ENCODE results near the gene IRF2BP1.
A peak's percentile ranks its signal among the peaks of the same experiment; 100 is the strongest.

The IRF2BP1 gene, protein sequence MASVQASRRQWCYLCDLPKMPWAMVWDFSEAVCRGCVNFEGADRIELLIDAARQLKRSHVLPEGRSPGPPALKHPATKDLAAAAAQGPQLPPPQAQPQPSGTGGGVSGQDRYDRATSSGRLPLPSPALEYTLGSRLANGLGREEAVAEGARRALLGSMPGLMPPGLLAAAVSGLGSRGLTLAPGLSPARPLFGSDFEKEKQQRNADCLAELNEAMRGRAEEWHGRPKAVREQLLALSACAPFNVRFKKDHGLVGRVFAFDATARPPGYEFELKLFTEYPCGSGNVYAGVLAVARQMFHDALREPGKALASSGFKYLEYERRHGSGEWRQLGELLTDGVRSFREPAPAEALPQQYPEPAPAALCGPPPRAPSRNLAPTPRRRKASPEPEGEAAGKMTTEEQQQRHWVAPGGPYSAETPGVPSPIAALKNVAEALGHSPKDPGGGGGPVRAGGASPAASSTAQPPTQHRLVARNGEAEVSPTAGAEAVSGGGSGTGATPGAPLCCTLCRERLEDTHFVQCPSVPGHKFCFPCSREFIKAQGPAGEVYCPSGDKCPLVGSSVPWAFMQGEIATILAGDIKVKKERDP

DNA sequence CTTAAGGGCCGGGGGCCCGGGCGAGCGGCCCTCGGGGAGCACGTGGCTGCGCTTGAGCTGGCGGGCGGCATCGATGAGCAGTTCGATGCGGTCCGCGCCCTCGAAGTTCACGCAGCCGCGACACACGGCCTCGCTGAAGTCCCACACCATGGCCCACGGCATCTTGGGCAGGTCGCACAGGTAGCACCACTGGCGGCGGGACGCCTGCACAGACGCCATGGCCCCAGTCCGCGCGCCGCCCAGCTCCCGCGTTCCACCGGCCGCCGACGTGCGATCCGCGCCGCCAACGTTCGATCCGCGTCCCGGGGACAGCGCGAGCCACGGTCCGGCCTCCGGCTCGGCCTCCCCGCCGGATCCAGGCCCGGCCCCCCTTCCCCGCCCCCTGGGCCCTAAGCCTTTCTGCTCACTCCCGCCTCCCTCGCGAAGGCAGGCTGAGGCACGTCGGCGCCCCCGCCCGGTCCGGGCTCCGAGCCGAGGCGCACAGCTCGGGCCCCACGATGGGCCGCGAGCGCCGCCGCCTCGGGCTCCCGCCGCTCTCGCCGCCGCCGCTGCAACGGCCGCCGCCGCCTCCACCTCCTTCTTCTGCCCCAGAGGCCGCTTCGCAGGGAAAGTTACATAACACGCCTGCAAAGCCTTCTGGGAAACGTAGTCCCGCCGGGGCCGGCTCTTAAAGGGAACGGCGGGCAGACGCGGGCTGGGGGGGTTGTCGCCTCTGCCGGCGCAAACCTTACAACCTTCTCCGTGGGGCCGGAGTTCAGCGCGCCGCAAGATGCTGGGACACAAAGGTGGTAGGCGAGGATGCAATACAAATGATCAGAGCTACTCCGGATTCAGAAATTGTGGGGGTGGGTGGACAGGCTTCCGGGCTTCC lies at the start of gene IRF2BP1:
TSS of gene IRF2BP1 (minus strand) at position 586 of the 871 bp plus-strand sequence. CDS start at position 219, 367 bp downstream.
- peak; percentile 77 for DNase-seq

DNA sequence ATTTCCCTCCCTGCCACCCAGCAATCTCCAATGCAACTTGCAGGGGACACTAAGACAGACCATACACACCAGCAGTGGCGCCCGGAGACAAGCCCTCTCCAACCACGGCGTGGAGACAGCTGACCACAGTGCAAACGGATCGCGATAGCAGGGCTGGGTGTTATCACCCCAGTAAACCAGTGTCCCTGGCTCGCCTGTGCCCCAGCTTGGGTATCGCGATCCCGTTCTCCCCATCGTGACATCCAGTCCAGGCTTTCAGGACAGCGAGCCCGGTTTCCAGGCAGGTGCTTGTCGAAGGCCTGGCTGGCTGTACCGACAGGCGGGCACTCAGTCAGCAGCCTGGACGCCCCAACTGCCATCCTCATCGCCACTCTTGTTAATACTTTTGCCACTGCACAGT lies 49.3 kb upstream of the IRF2BP1 start:
- DNase-seq: no peak

DNA sequence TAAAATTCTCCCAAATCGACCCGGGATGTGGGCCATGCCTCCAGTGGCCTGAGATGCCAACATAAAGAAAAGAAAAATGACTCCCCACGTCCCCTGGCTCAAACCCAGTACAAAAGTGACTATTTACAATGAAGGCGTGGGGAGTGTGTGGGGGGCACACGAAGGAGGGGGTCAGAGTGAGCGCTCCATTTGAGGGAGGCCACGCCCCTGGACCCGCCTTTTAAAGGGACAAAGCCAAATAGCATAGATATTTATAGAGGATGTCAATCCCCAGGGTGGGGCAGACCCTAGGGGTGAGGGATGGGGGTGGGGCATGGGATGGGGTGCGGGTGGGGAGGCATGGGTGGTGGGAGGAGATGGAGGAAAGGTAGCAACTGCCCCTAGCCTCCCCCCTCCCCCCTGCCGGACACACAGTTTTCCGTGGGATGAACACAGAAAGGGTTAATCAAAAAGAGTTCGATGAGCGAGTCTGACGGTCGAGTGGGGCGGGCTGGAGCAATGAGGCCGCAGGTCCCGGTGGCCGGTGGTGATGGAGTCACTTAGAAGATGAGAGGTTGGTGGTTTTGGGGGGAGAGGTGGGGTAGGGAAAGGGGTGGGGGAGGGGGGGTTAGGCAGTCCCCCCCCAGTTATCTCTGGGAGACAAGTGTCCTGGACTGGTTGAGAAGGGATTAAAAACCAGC lies 48.8 kb upstream of the IRF2BP1 start:
- DNase-seq: no peak

DNA sequence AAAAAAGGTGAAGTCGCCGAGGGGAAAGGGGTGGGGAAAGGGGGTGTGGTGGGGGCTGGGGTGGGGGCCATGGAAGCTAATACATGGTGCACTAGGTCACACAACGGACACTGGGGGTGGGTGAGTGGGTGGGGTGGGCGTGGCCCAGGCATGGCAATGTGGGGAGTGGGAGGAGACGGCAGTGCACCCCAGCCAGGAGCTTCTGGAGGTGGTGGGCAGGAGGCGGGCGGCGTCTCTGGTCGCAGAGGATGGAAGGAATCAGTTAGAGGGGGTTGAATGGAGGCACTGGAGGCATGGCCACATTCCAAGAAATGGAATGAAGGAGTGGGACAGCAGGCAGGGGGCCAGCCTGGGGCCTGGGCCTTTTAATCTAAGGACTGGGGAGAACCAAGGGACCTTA lies 47.8 kb upstream of the IRF2BP1 start:
- no peak for DNase-seq

DNA sequence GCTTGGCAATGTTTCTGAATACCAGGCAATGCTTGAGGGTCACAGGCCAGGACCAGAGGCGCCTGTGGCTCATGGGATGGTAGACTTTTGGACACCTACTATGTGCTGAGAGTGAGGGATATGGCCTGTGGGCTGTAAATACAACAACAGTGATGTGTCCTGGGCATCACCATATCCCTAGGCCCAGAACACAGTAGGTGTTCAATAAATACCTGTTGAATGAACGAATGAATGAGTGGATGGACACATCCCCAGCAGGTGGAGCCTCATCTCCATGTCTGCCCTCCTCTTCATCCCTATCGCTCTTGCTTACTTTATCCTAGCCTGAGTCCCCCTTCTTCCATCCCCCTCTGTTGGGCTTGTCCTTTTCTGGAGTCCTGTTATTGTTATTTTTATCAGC lies 45.1 kb upstream of the IRF2BP1 start:
- DNase-seq: no peak

DNA sequence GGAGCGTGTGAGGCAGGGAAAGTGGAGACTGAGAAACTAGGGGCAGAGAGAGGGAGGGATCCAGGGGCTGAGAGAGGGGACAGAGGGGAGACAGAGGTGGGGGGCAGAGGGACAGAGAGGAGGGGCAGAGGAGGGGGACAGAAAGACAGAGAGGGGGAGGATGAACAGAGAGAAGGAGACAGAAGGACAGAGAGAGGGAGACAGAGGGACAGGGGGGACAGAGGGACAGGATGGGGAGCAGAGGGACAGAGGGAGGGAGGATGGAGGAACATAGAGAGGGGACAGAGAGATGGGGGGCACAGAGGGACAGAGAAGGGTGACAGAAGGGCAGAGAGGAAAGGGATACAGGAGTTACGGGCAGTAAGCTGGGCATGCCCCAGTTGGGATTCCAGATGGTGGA lies 43.3 kb upstream of the IRF2BP1 start:
- no peak for DNase-seq

DNA sequence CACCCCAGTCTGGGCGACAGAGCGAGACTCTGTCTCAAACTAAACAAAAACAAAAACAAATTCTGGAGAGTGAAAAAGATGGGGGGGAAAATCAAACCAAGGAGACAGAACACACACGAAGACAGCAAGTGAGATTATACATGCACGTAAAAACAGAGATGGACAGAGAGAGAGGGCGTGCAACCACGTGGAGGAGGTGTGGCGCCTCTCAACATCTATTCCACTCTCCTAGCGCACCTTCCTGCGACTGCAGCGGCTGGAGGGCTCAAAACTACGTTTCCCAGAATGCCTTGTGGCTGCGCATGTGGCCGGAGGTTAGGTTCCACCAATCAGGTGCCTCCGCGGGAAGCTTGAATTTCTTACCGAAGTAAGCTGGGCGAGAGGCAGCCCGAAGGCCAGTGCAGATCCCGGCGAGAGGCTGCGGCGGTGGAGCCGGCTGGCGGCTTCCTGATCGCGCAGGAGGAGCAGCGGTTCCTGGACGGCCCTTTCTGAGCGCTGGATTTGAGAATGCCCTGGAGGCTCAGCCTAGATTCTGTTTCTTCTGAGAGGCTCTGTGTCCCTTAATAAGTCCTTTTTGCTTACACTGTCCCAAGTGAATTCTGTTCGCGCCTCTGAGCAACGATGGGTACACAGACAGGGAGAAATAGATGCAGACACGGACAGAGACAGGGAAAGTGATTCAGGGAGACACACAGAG lies 41.8 kb upstream of the IRF2BP1 start:
- DNase-seq: peak; percentile 81

DNA sequence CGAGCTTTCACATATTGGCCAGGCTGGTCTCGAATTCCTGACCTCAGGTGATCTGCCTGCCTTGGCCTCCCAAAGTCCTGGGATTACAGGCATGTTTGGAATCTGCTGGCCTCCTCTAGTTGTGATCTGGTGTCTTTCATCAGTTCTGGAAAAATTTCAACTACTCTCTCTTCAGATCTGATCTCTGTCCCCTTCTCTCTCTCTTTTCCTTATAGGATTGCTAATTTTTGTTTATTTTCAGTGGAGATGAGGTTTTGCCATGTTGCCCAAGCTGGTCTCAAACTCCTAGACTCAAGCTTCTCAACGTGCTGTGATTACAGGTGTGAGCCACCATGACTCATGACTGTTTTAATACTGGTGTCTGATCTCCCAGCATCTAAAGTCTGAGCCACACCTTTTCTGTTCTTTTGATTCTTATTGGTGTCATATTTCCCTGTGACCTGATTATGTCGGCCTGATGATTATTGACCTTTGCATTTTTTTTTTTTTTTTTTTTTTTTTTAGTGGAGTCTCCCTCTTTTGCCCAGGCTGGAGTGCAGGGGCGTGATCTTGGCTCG lies 39.0 kb upstream of the IRF2BP1 start:
- DNase-seq: no peak

DNA sequence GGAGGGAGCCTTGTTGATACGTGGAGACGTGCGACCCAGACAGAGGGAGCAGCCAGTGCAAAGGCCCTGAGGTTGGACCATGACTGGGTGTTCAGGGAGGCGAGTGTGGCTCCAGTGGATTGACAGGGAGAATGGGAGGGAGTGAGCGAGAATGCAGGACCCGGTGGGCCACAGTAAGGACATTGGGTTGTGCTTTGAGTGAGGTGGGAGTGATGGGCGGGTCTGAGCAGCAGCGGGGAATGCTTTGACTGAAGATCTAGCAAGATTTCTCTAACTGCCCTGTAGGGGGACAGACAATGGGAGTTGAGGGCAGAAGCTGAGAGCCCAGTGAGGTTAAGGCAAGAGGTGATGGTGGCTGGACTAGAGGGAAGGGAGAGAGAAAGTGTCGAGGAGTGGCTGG lies 36.3 kb upstream of the IRF2BP1 start:
- DNase-seq: no peak

DNA sequence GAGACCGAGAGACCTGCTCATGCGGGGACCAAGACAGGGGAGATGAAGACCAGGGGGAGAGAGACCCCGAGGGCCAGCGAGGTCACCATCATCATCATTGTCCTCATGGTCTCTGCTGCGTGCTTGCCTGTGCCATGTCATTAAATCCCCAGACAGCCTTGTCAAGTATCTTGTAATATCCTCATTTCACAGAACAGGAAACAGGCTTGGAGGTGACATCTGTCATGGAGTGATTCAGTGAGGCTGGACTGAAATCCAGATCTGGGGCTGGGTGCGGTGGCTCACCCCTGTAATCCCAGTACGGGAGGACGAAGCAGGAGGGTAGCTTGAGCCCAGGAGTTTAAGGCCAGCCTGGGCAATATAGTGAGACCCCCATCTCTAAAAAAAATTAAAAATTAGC lies 34.5 kb upstream of the IRF2BP1 start:
- no peak for DNase-seq

DNA sequence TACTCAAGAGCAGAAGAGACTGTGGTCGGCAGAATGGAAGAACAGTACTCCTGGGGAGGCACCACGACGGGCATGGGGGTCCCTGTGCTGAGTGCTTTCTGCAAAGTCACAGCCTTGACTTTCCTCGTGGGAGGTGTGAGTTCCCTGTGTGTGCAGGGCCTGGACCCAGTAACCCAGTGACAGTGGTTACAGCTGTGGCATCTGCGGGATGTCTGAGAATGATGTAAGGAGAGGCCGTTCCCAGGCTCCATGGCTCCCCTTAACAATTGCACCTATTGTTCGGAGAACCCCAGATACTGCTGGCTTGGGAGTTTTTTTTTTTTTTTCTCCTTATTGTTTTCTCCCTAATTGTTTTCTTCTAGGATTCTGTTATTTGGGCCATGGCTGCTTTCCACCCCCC lies 33.7 kb upstream of the IRF2BP1 start:
- no peak for DNase-seq

DNA sequence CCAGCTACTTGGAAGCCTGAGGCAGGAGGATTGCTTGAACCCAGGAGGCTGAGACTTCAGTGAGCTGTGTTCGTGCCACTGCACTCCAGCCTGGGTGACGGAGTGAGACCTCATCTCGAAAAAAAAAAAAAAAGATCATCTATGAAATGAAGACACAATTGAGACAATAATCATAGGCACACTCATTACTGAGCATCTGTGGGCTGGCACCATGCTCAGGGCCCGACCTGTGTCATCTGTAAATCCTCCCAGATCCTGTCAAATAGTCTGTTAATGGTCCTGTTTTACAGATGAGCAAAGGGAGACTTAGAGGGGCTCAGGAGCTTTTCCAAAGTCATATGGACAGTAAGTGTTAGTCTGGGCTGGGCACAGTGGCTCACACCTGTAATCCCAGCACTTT lies 32.8 kb upstream of the IRF2BP1 start:
- no peak for DNase-seq

DNA sequence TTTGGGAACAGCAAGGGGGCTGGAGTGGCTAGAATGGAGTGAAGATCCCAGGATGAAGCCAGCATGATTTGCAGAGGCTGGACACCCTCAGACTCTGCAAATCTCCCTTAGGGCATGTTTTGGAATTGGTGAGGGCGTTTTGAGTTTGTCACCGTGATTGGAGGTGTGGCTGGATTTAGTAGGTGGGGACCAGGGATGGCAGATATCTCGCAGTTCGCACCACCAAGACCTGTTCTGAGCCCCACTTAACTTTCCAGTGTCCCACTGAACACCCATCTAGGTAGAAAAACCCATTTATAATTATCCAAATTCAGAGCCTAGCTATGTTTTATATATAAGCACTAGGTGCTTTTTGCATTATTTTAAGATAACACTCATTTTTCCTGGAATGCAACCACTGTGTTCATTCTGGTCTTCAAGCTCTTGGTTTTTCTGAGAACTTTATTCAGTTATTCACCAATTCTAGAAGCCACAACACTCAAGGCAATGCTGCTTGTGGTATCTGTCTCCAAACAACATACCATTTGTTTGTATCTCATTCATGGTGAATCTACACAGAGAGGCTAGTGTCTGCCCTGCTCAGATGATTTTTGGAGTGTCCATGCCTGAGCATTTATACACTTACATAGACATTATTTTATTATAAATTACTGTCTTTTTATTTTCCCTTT lies 31.6 kb upstream of the IRF2BP1 start:
- no peak for DNase-seq

DNA sequence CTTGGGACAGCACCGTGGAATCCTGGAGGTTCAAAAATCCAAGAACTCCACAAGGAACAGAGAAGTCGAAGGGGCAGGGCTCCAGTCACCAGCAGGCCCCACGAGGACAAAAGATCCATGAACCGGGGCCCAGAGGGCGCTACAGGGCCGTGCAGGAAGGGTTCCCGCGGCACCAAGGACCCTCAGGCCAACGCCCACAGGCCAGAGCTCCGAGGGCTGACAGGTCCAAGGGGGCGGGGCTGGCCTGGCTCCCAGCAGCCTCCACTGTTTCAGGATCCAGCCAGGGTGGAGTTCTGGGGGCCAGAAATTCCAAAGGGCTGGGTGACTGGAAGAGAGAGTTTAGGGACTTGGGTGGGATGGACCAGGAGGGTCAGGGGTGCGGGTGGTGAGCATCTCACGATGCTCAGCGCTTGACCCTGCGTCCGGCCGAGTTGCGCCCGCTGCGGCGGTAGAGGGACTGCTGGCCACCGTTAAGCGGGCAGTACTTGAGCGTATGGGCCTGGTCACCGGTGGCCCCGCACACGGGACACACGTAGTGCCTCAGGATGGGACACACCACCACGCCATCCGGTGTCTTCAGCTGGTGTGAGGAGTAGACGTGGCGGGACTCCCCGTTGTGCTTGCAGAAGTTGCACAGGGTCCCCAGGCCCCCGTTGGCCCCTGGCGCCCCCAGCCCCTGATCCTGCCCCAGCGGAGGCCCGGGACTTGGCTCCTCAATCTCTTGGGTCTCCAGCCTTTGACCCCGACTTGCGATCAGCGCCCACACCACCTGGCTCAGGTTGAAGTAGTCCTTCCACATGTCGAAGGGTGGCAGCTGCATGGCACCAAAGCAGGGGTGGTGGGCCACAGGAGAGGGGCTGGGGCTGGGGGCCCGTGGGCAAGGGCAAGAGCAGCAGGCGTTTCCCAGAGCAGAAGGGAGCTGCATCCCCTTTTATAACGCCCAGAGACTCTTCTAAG lies 28.2 kb upstream of the IRF2BP1 start, which contains the start of gene NANOS2:
TSS of gene NANOS2 (minus strand) at position 905 of the 957 bp plus-strand sequence. CDS start at position 820, 85 bp downstream.
- no peak for DNase-seq

DNA sequence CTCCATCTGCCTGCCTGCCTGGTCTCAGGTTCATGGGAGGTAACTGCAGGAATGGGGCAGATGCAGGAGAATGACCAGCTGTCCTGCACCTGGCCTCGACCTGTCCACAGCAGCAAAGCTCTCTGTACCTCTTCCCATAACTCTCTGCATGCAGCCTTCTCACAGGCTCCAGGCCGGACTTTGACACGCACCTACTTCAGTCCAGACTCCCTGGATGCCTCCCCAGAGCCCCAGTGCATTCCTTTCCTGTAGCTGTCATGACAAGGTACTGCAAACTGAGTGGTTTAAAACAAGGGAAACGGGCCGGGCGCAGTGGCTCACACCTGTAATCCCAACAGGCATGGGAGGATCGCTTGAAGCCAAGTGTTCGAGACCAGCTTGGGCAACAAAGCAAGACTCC lies 25.4 kb upstream of the IRF2BP1 start:
- no peak for DNase-seq

DNA sequence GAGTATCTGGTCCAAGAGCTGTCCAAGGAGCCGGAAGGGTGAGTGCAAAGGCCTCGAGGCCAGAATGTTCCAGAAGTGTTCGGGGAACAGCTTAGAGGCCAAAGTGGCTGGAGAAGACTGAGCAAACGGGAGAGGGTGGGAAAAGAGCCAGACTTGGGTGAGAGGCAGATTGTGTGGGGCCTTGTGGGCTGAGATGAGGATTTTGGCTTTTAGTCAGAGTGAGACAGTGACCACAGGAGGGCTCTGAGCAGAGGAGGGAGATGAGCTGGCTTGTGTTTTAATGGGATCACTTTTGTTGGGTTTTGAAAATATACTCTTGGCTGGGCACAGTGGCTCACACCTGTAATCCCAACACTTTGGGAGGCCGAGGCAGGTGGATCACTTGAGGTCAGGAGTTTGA lies 23.0 kb upstream of the IRF2BP1 start:
- DNase-seq: no peak

DNA sequence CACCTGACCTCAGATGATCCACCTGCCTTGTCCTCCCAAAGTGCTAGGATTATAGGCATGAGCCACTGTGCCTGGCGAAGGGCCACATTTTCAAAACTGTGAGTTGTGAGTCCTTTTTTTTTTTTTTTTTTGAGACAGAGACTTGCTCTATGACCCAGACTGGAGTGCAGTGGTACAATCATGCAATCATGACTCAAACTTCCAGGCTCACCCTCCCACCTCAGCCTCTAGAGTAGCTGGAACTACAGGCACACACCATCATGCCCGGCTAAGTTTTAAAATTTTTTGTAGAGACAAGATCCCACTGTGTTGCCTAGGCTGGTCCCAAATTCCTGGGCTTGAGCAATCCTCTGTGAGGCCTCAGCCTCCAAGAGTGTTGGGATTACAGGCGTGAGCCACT lies 20.3 kb upstream of the IRF2BP1 start:
- no peak for DNase-seq

DNA sequence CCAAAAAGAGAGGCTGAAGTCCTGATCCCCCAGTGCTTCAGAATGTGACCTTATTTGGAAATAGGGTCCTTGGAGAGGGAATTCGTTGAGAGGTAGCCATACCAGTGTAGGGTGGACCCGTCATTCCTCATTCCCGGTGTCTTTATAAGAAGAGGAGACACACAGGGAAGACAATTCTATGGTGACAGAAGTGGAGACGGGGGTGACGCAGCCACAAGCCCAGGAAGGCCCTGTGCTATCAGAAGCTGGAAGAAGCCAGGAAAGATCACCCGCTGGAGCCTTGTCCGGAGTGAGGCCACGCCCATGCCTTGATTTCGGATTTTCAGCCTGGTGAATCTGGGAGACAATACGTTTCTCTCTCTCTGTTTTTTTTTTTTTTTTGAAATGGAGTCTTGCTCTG lies 19.1 kb upstream of the IRF2BP1 start:
- DNase-seq: no peak

DNA sequence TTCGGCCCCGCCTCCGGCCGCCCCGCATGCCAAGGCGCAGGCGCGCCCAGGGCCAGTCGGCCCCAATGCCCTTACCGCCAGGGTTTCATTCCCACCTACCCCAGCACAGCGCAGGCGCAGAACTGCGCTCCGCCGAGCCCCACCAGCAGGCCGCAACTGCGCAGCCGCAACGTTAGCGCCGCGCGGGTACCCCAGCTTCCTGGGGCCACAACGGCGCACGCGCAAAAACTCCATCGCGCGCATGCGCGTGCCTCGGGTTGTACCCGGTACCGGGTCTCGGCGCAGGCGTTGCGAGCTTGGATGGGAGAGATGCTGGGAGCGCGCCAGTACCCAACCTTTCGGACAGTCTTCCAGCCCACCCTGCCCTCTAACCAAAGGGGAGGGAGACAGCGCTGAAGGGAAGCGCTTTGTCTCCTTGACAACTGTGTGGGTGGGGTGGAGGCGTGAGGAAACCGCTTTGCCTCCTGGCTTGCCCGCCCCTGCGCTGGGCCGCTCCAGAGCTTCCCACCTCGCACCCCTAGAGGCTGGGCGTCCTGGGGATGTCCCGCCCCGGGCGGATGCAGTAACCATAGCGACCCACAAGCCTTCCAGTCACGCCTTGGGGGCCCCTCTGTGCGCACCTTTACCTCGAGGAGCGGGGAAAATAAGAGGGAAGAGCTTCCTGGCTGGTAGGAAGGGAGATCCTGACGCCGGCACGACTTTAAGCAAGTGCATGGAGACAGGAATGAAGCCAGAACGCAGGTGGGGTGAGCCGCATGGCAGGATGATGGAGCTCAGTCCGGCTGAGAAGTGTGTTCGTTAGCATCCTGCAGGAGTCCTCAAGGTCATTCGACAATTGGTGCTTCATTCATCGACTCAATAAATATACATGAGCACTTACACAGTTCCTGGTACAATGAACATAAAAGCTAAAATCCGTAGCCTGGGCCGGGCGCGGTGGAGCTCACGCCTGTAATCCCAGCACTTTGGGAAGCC lies 17.0 kb upstream of the IRF2BP1 start:
- peak; percentile 90 for DNase-seq
